NAMALWA (cell line): Measurements from ENCODE around the gene ZDHHC11B.
"Not testable (repeated sequence)": the region's sequence is repeated elsewhere in the genome, so short reads cannot be mapped to it uniquely, and the experiment has no call there.

Experiments
- DNase-seq: peaks from one replicate; pipeline ENCODE4 v3.0.0-alpha.2; 2015; ENCODE audit warnings: low spot score

The ZDHHC11B gene

DNA sequence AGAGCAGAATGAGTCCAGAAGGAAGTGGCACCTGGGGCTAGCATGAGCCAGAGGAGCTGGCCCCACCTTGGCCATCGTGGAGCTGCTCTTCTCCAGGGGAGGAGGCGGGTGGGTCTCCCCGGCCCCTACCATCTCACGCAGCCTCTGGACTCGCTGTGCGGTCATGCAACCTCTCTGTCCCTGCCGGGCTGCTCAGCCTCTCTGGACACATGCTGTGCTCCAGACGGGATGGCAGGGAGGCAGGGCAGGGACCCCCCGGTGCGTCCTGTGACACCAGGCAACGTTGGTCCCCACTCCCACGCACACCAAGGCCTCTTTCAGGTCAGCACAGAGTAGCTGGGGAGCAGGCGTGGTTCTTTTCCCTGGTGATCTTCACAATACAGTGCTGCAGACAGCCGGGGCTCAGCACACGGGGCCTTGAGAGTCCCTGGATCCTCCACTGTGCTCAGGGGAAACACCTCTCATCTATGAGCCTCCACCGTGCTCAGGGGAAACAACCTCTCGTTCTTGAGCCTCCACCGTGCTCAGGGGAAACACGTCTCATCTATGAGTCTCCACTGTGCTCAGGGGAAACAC is 30.9 kb downstream of the ZDHHC11B start:
- not testable (repeated sequence) for DNase-seq

DNA sequence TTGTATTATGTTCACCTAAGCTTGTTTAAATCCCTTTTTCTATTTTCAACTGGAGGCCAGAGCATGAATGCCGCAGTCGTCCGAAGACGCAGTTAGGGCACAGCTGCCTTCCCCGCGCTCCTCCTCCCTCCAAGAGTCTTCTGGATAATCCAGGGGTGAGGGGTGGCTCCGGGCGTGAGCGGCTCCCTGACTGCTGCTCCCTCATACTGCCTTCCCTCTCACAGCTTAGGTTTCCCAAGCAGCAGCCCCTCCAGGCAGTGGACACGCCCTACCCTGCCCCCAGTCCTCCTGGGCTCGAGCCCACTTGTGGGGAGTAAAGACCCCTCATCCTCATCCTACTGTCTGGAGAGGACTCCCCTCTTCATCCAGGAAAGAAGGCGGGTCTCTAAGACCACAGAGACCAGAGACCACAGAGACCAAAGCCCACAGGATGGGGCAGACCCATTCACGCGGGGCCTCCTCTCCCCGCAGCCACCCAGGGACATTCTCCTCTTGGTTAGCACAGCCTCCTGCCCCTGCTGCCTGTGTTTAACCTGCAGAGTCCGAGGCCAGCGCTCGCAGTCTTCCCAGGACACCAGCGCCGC is 31.9 kb downstream of the ZDHHC11B start:
- not testable (repeated sequence) for DNase-seq

DNA sequence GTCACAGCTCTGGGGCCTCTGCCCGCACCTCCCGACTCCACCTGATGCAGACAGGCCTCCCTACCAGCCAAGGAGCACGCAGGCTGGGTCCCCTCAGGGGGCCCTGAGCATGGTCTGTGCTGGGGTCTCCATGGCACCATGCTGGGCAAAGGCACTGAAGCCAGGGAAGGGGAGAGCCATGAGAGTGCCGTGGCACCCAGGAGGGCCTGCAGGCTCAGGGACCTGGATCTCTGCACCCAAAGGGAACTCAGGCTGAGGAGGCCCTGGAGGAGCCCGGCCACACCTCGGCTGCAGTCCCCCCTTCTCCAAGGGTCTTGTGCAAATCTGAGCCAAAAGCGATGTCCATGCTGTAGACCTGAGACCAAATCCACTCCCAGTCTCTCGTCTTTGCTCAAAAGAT is 32.5 kb downstream of the ZDHHC11B start:
- DNase-seq, result not testable (repeated sequence)

DNA sequence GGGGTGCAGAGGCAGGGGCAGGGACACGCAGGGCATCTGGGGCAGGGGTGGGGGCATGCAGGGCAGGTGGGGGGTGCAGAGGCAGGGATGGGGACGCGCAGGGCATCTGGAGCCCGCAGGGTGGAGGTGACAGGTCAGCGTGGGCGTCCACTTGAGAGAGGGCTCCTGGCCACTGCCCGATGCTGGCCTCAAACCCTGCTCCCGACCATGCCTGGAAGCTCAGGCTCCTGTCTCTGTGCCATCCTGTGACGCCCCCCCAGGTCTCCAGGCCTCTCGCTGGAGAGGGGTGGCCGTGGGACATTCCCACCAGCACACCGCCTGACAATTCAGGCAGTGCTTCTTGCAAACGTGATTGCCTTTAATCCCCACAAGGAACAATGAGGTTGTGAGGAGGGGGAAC is 33.0 kb downstream of the ZDHHC11B start:
- DNase-seq, result no peak

DNA sequence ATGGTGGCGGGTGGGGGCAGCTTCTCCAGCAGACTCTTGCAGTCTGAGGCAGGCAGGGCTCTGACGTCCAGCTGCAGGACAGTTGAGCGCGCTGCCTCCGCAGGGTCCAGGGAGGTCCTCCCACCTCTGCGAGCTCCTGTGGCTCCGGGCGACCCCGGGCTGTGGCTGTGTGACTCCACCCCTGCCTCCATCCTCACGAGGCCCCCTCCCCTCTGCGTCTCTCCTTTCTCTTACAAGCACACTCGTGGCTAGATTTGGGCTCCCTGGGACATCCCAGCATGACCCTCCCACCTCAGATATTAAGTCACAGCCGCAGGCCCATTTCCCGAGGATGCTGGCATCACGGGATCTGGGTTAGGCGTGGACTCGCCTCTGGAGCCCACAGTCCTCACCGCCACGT is 34.3 kb downstream of the ZDHHC11B start:
- DNase-seq, result not testable (repeated sequence)

DNA sequence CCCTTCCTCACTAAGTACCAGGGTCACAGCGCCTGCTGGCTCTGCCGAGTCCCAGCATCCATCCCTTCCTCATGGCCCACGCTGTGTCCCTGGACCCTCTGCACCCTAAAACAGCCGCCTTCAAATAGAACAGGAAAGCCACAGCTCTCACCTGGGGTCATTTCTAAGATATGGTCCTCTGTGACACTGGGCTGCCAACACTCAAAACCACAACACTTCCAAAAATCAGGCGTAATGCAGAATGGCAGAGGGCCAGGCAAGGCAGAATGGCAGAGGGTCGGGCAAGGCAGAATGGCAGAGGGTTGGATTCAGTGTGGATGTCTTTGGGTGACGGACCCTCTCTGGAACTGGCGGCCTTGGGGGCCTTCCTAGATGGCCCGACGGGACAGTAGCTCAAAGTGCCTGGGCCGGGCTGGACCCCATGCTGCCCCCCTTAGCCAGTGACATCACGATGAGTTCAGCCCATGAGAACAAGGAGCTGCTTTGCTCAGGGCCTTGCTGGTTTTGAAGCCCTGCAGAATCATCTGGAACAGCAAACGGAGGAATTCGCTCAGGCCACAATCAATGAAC is 35.3 kb downstream of the ZDHHC11B start:
- DNase-seq, result no peak

DNA sequence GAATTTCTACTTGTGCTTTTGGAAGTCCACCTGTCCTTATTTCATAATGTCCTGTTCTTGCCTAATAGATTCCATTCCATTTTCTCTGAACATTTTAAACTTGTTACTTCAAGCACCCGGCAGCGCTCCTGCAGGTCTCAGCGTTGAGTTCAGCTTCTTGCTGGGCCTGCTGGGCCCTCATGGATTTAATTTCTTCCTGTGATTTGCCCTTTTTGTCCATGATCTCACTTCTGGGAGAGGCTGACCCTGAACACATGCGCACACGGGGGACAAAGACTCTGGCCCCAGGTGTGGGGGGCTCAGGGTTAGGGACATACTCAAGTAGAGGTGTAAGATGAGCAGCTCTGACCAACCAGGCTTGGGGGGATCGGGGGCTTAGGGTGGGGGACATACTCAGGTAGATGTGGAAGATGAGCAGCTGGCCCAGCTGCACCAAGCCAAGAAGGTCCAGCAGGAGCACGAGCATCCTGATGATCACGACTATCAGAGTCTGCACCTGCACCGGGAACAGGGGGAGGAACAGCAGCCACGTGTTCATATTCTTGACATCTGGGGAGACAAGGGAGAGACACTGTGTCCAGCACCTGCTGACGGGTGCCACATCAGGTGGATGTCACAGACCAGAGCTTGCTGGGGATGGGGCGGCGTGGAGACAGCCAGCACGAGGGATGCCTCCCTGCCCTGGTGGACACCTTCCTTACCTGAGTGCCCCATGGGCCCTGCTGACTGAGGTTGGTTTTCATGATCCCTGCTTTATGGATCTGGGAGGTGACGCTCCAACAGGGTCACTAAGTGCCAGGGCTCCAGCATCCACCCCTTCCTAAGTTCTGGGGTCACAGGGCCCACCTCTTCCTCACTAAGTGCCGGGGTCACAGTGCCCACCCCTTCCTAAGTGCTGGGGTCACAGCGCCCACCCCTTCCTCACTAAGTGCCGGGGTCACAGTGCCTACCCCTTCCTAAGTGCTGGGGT is 36.2 kb downstream of the ZDHHC11B start:
- DNase-seq, result not testable (repeated sequence)

DNA sequence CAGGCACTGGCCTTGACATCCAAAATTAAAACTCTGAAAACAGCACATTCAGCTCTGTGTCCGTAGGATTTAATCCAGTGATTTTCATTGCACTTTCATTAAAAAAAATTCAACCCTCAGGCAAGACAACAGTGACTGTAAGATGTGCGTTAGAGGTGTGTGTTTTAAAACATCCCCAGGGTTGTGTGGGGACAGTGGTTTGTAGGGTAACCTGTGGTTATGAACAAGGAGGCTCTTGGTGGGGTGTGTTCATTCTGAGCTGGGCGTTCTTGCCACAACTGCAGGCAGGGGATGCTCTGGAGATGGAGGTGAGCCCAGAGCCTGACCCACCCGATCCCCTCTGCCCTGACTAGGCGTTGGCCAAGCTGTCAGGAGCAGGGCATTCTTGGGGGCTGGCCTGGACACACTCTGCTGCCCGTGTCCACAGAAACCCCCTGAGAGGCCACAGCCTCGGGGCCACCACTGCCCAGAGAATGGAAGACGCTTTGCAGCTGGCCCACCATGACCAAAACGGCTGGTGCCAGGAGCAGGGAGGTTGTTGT is 37.2 kb downstream of the ZDHHC11B start:
- not testable (repeated sequence) for DNase-seq

DNA sequence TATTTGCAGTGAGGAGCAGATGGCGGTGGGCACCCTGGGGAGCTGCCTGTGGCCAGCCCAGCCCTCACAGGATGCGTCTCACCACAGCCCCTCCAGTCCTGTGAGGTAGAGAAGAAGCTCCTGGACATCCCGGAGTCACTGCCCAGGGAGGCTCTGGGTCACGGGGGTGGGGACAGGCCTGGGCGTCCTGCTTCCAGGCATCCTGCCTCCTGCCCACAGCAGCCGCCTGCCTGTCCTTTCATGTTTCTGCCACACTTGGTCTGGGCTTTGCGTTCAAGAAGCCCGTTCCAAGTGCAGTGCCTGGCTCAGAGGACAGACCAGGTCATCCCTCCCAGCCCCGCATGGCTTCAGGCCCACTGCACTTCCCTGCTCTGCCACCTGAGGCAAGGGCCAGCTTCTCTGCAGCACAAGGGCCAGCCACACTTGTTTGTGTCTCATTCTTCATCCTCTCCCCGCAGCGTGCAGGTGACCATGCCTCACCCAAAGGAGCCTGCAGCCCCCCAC is 38.2 kb downstream of the ZDHHC11B start:
- no peak for DNase-seq

DNA sequence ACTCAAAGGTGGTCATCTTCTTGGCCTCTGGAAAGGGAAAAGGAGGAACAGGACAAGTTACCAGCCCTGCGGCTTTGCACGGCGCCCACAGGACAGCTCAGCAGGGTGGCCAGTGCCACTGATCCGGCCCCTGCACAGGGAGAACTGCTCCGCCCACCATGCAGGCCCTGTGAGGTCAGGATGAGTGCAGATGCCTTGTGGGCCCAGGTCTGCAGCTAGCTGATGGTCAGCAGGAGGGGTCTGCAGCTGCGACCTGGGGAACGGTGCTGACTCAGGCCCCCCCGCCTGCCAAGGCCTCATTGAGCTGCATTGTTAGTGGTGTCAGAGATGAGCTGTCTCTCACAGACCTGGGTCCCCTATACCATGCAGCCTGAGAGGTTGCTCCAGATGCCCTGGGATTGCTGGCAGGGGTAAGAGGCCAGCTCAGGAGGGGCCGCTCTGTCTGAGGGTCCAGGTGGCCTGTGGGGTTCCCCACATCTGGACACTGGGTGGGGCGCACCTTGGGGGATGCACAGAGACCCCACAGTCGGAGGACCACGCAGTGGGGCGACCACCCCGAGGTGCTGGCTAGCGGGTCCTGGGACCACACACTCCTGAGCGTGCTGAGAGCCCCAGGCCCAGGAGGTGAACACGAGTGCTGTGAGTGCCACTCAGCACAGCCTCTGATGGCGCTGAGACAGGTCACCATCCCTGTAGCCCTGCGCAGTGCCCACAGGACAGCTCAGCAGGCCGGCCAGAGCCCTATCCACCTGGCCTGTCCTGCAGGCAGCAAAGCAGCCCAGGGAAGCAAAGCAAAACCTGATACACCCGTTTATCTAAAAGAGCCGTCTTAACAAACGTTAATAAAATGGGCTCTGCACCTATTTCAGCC is 39.0 kb downstream of the ZDHHC11B start:
- DNase-seq, result not testable (repeated sequence)

DNA sequence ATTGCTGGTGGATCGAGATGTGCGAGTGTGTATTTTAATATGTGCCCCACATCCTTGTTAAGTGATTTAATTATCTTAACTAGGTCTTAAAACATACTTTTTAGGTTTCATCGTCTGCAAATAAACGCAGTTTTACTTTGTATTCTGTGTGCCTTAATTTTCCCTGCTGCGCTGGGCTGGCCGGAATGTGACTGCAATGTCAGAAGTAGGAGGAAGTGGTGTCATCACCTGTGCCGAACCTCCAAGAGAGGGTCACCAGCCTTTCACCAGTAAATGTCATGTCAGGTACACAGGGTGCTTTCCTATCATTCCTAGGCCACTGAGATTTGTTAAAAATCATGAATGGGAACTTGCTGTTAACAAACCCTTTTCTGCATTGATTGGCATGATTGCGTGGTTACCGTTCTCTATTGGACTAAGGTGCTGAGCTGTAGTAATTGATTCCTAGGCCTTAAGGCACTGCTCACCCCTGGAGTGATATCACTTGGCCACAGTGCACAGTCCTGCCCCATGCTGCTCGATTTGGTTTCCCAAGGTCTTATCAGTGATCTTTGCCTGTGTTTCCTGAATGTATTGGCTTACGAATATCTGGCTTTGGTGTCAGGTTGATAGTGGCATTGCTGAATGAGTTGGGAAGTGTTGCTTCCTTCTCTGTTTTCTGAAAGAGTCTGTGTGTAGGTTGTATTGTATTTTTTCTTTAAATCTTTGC is 40.7 kb downstream of the ZDHHC11B start:
- not testable (repeated sequence) for DNase-seq

DNA sequence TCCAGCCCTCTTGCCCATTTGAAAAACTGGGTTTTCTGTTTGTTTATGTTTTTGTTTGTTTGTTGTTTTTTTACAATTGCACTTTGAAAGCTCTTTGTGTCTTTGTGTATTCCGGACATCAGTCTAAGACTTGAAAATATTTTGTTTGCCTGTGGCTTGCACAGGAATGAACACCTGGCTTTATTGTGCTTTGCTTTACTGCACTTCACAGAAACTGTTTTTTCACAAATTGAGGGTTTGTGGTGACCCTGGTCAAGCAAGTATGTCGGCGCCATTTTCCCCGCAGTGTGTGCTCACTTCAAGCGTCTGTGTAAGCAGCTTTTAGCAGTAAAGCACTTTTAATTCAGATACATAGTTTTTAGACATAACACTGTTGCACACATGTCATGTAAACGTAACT is 42.3 kb downstream of the ZDHHC11B start:
- DNase-seq, result peak; percentile 19

DNA sequence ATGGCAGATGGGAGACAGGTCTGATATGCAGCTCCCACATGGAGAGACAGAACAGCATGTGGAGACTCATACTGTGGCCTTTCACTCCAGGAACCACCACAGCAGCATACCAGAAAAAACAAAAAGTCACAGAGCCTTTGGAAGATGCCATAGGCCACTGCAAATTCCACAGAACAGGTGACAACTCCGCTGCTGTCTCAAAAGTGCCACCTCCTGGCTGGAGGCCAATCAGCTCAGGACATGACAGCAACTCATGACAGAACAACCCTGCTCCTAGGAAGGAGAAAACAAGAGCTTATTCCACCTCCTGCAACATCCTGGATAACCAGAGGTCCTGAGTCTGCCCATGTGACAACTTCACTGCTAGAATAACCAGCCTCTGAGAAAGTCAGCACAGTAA is 50.4 kb downstream of the ZDHHC11B start:
- DNase-seq, result not testable (repeated sequence)

DNA sequence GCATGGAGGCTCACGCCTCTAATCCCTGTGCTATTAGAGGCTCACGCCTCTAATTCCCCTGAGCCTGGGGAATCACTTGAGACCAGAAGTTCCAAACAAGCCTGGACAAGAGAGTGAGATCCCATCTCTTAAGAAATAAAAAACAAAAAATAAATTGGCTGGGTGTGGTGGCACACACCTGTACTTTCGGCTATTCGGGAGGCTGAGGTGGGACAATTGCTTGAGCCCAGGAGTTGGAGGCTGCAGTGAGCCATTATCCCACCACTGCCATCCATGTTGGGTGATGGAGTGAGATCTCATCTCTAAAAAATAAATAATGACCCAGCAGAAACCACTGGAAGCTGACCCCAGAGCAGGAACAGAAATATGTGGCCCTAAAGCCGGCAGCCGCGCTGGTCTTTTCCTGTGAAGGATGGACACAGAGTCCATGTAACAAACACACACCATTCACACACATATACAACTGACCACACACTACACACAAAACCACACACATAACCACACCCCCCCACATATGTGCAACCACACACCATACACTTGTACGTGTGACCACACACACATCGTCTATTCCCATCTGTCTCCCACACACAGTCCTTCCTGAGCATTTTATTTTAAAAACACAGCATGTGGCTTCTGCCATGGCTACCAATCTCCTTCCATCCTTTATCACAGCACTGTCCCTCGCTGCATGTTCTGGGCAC is 51.6 kb downstream of the ZDHHC11B start:
- DNase-seq, result not testable (repeated sequence)

DNA sequence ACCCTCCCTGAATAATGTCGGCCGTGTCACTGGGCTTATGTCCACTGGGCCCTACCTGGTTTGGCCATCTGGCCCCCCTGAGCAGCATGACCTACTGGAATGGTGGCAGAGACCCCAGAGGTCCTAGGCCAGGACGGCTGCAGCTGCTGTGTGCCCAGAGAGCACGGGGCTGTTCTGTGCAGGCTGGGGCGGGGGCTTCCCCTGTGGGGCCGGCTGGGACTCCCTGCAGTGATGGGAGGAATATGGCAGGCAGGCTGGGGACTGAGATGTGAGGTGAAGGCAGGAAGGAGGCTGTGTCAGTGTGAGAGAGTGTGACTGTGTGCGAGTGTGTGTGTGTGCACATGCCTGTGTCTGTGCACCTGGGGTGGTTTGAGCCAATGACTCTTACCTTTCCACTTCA is 55.3 kb downstream of the ZDHHC11B start:
- DNase-seq, result not testable (repeated sequence)

DNA sequence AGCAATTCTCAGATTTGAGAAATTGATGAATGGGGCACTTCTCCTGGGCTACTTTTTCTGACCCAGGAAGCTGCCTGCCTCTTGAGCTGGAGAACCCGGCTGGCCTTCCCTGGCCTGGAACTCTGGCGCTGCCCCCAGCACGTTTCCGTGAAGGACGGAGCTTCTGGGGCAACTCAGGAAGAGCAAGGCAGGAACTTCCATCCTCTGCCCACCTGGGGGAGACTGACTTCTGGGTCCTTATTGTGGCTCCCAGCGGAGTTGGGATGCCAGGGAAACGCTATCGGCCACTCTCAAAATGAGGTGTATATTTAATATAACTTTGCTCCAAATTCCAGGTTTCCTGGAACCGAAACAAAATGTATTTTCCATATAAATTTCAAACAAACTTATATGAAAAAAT is 57.4 kb downstream of the ZDHHC11B start:
- not testable (repeated sequence) for DNase-seq

DNA sequence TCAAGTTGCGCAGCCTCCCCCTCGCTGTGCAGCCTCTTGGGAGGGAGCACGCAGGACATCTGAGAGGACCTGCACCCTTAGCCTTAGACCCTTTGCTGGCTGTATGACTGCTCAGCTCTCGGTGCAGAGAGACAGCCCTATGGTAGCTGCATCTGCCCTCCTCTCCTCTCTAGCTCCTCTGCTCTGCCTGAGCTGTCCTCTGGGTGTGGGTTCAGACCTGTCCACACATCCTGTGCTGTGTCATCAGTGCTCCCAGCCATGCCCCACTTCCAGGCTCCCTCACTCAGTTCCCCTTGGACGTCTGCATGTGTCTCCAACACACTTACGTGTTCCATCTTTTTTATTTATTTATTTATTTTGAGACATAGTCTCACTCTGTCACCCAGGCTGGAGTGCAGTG is 60.7 kb downstream of the ZDHHC11B start:
- DNase-seq, result not testable (repeated sequence)

DNA sequence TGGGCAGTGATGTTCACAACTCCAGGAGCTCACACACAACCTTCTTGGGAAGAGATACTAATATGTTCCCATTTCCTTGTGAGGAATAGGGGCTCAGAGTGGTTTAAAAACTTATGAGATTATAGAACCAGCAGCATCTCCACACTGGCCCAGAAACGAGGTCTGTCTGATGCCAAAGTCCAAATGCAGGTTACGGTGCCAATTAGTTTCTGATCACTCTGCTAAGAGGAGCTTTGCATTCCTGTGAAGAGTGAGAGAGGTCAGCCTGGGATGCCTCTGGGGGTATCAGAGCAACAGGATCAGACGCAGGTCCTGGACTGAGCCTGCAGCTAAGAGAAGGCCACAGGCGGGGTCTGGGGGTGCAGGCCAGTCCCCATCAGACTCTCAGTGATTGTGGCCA is 61.2 kb downstream of the ZDHHC11B start:
- DNase-seq, result not testable (repeated sequence)

DNA sequence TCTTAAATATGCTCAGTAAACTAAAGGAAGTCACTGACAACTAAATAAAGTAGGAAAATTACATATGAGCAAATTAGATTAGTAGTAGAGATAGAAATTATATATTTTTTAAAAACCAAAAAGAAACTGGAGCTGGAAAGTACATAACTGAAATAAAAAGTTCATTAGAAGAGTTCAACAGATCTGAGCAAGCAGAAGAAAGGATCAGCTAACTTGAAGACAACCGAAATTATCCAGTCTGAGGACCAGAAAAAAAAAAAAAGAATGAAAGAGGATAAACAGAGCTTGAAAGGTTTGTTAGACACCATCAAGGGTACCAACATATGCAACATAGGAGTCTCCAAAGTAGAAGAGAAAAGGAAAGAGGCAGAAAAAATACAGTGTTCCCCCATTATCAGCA is 65.2 kb downstream of the ZDHHC11B start:
- DNase-seq, result not testable (repeated sequence)

DNA sequence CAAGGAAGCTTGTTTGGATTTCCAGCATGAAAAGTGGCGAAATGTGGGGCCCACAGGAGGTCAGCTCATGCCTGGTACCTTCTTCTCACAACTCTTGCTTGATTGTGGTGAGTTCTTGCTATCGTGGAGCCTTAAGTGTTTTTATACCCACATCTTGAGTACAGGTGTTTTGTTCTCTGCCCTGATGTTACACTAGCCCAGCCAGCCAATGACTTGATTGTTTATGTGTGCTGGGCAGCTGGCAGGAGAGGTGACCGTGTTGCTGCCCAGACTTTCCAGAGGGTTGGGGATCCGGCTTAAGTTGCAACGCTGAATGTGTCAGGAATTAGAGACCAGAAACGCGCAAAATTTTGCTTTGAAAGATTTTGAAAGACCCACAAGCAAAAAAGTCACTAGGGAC is 67.4 kb downstream of the ZDHHC11B start:
- no peak for DNase-seq
